DMS153 treated with DMSO at 0.1 percent for 48 hours (cell line): Measurements from ENCODE around the gene USP3.
"Not testable (repeated sequence)": the region's sequence is repeated elsewhere in the genome, so short reads cannot be mapped to it uniquely, and the experiment has no call there.

ENCODE experiments used
- DNase-seq: peaks from one replicate; lab custom pipeline; 2025; ENCODE audit not compliant: unreplicated experiment; lab: John Stamatoyannopoulos, UW

The USP3 gene

GRCh38 chr15:63509955-63510940 lies 5.9 kb downstream of the USP3 start:
- no peak for DNase-seq

DNA sequence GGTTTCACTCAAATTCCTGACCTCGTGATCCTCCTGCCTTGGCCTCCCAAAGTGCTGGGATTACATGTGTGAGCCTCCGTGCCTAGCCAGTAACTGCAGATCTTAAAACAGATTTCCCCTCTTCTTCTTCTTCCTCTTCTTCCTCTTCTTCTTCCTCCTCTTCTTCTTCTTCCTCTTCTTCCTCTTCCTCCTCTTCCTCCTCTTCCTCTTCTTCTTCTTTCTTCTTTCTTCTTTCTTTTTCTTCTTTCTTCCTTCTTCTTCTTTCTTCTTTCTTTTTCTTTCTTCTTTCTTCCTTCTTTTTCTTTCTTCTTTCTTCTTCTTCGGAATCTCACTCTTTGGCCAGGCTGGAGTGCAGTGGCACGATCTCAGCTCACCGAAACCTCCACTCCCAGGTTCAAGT lies 7.8 kb downstream of the USP3 start:
- no peak for DNase-seq

- no peak for DNase-seq
These were observed 8.9 kb downstream of the USP3 start for GRCh38 chr15:63513271-63513670.

- DNase-seq, result no peak
These were observed 9.3 kb downstream of the USP3 start for GRCh38 chr15:63513728-63514127.

- DNase-seq, result no peak
These were observed 10.1 kb downstream of the USP3 start for GRCh38 chr15:63514531-63514943.

GRCh38 chr15:63517202-63517601 lies 12.8 kb downstream of the USP3 start:
- DNase-seq, result no peak

GRCh38 chr15:63517628-63518027 lies 13.2 kb downstream of the USP3 start:
- no peak for DNase-seq

DNA sequence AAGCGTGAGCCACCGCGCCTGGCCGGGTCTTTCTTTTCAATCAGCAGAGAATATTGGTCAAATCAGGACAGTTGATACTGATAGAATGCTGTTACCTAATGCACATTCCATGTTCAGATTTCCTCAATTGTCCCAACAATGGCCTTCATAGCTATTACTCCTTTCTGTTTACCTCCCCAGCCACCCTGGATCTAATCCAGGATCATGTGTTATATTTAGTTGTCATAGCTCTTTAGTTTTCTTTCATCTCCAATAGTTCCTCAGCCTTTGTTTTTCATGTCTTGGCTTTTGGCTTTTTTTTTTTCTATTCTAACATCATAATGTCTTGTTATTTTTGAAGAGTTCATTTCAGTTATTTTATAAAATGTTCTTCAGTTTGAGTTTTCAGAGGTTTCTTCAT lies 14.6 kb downstream of the USP3 start:
- no peak for DNase-seq

- no peak for DNase-seq
These were observed 15.3 kb downstream of the USP3 start for GRCh38 chr15:63519548-63520178.

GRCh38 chr15:63520462-63520861 lies 16.1 kb downstream of the USP3 start:
- not testable (repeated sequence) for DNase-seq

DNA sequence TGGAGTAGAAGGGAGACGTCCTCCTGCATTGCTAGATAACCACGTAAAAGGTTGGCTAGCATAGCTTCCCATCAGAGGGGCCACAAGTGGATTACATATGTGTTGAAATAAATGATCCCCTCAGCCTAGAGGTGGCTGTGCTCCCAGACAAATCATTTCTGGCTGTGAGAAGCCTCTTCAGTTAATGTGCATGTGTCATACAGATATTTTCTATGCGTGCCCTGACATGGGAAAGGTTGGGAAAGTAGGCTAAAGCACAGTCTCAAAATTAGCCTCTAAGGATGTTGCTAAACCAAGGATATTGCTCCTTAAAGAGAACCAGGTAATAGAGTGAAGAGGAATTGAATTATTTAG lies 17.8 kb downstream of the USP3 start:
- DNase-seq, result no peak

DNA sequence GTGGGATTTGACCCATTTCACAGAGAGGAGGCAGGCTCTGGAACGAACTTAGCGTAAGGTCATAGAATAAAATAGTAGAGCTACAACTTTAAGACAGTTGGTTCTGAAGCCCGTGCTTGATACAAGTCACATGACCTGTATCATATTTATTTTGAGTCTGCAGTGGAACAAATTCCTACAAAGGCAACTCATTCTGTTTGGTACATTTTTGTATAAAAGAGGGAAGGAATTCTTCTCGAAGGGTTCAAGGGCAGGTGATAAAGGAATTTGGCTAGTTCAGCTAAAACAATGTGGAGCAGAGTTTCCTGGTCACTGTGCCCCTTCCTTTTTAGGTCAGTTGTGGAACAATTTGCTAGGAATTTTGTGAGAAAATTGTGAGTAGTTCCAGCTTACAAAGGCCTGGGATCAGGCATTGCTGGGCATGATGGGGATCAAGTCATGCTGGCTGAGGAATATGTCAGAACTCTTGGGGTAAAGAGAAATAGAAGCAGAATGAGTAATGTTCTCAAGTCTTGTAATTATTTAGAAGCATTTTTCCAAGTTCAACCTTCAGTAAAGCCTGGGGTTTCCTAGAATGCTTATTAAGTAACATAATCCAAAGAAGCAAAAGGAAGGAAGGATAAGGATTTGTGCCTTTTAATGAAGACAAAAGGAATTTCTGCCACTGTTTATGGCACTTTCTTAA lies 19.1 kb downstream of the USP3 start:
- DNase-seq, result no peak

DNA sequence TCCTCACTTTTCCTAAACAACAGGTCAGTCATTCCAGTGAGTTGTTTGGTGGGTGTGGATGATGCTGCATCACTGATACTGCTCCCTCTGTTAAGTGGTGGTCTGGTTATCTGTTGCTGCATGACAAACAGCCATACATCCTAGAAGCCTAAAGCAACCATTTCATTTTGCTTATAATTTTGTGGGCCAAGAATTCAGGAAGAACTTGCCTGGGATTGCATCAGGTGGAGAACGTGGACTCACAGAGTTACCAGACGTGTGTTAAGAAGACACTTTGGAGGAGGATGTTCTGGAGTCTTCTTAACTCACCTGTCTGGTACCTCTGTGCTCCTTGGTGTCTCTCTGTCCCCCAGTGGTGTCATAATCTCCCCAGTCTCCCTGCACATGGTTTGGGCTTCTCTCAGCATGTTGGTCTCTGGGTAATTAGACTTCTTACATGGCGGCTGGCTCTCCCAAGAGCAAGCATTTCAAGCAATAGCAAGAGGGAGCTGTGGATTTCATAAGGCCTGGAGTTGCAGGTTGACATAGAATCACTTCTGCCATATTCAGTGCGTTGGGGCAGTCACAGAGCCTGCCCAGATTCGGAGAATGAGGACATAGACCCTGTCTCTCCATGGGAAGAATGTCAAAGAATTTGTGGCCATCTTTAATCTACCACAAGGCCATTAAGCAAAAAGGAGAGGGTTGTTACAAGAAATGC lies 20.1 kb downstream of the USP3 start:
- no peak for DNase-seq

GRCh38 chr15:63526401-63526800 lies 22.0 kb downstream of the USP3 start:
- no peak for DNase-seq

DNA sequence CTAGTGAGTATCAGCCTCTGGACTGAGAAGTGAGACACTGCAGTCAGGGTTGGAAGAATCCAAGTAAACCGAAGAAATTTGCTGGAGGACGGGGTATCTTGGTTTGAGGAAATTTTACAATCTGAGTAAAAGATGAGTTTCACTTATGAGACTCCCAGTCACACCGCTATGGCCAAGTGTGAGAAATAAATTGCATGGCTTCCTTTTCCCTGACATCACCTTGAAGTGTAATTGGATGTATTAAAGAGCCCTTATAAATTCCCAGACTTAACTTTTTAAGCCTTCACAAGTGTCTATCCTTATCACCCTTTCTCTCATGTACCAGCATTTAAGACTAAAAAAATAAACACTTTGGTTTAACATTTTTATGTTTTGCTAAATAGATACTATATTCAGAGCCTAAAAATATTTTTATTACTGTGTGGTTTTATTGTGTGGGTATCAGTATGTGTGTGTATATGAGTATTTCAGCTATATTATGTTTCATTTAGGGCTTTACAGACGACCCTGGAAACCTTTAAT lies 23.8 kb downstream of the USP3 start:
- no peak for DNase-seq

DNA sequence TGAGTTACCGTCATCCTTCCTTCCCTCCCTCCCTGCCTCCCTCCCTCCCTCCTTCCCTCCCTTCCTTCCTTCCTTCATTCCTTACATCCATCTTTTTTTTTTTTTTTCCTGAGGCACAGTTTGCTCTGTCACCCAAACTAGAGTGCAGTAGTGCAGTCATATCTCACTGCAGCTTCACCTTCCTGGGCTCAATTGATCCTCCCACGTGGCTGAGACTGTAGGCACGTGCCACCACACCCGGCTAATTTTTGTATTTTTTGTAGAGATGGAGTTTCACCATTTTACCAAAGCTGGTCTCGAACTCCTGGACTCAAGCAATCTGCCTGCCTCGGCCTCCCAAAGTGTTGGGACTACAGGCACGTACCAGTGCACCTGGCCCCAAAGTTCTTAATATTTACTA lies 25.8 kb downstream of the USP3 start:
- DNase-seq, result no peak

GRCh38 chr15:63530752-63531299 lies 26.4 kb downstream of the USP3 start:
- no peak for DNase-seq

- DNase-seq, result no peak
These were observed 27.2 kb downstream of the USP3 start for GRCh38 chr15:63531586-63531985.

DNA sequence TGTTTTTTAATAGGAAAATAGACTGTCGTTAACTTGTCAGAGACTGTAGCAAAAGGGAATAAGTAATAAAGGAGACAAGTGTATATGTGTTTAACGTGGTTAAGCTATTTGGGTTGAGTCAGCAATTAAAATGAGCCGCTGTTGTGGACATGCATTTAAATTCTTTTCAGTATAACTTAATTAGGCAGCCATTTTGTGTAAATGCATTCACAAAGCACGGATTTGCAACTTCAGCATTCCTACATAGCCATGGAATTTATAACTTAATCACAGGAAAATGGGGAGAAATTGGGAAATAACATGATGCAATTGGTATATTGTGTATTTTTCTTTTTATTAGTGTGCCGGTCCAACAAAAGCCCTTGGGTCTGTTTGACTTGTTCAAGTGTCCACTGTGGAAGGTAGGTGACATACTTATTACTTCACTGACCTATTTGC lies 27.9 kb downstream of the USP3 start:
- no peak for DNase-seq

GRCh38 chr15:63534888-63535287 lies 30.5 kb downstream of the USP3 start:
- not testable (repeated sequence) for DNase-seq

GRCh38 chr15:63535689-63536088 lies 31.3 kb downstream of the USP3 start:
- no peak for DNase-seq
